Measurements from ENCODE around the gene LHFPL3. TPM values are rescaled to one million over a fixed set of nuclear protein-coding genes. Genes with fewer than 3 reads are reported as not detected.

LHFPL3 gene
- total RNA-seq, 6 experiments from 2014 or later: not detected

GRCh38 chr7:104640506-104640905 is 312.1 kb downstream of the LHFPL3 start:
- Histone ChIP-seq H3K9me3 (no peaks in the 10 kb centered on the region), H3K27ac (no peak overlapping the region), H3K36me3 (no peaks in the 10 kb centered on the region), H3K4me1 (no peaks in the 10 kb centered on the region), H3K4me3 (no peak overlapping the region), H3K27me3 (no peaks in the 10 kb centered on the region)
- TF ChIP-seq CTCF (IDR thresholded peaks at IDR 0.05) (no peak), POLR2A (IDR thresholded peaks at IDR 0.05) (no peak)
- no peak for DNase-seq
- intact Hi-C loops (cut with DNase I): no loop called here
- 67% methylated on average over 4 of the region's 4 CpGs for WGBS (ENCODE audit: insufficient coverage, low coverage, low lambda C conversion rate, missing lambda C conversion rate)
- no peak for ATAC-seq

GRCh38 chr7:104642560-104642959 is 314.2 kb downstream of the LHFPL3 start:
- WGBS (ENCODE audit: insufficient coverage, low coverage, low lambda C conversion rate, missing lambda C conversion rate): 40% methylated on average over 2 of the region's 2 CpGs
- Histone ChIP-seq H3K4me1 (no peaks in the 10 kb centered on the region), H3K4me3 (no peak overlapping the region), H3K36me3 (no peaks in the 10 kb centered on the region), H3K27me3 (no peaks in the 10 kb centered on the region), H3K9me3 (no peaks in the 10 kb centered on the region), H3K27ac (no peak overlapping the region)
- TF ChIP-seq POLR2A (IDR thresholded peaks at IDR 0.05) (no peak), CTCF (IDR thresholded peaks at IDR 0.05) (no peak)
- intact Hi-C loops (cut with DNase I): no loop called here
- ATAC-seq (no peak), DNase-seq (no peak)

GRCh38 chr7:104643587-104644217 is 315.3 kb downstream of the LHFPL3 start:
- no peaks in the 10 kb centered on the region for H3K9me3 ChIP-seq
- H3K36me3 ChIP-seq: no peaks in the 10 kb centered on the region
- intact Hi-C loops (cut with DNase I): no loop called here
- H3K27me3 ChIP-seq: no peaks in the 10 kb centered on the region
- no peaks in the 10 kb centered on the region for H3K4me1 ChIP-seq
- 48% methylated on average over 5 of the region's 5 CpGs for WGBS (ENCODE audit: insufficient coverage, low coverage, low lambda C conversion rate, missing lambda C conversion rate)
- peak in 1 of 4 donors; percentile 22 for ATAC-seq
- no peak for DNase-seq
- H3K4me3 ChIP-seq: no peak overlapping the region
- peak; percentile 4 to 44 (median 33) for TF ChIP-seq CTCF (IDR thresholded peaks at IDR 0.05)
- TF ChIP-seq POLR2A (IDR thresholded peaks at IDR 0.05): no peak
- no peak overlapping the region for H3K27ac ChIP-seq

DNA sequence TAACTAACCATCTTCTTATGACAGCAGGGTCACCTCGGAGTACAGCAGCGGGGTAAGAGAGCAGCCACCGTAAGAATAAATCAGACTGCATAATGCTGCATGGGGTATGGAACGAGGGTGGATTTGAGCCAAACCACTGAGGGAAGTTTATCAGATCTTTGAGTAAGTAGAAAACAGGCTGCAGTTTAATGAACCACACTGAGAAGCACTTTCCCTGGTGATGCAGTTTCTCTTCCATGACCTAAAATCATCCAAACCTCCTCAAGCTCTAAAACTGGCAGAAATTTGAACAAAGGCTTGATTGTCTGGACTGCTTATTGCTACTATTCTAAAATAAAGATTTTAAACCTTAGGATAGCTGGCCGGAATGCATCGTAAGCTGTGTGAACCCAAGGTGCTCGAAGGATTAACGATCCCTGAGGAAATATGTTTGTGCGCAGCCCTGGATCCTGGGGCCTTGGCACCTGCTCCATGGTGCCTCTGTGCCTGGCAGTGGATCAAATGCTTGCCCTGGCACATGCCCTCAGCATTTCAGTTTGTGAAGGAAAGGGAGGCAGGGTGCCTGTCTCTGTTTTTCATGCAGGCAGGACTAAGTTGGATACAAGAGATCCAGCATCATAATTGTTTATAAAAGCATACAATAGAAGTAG is 322.7 kb downstream of the LHFPL3 start:
- DNase-seq (no peak), ATAC-seq (no peak)
- TF ChIP-seq POLR2A (IDR thresholded peaks at IDR 0.05) (no peak), CTCF (IDR thresholded peaks at IDR 0.05) (no peak)
- intact Hi-C loops (cut with DNase I): no loop called here
- no peaks in the 10 kb centered on the region for H3K27me3 ChIP-seq
- H3K4me1 ChIP-seq: no peaks in the 10 kb centered on the region
- 59% methylated on average over 9 of the region's 9 CpGs for WGBS (ENCODE audit: insufficient coverage, low coverage, low lambda C conversion rate, missing lambda C conversion rate)
- no peaks in the 10 kb centered on the region for H3K9me3 ChIP-seq
- no peak overlapping the region for H3K4me3 ChIP-seq
- no peak overlapping the region for H3K27ac ChIP-seq
- H3K36me3 ChIP-seq: no peaks in the 10 kb centered on the region

Measured in right lobe of liver (tissue), 6 donors.